Calu3 (cell line): ENCODE results near the gene DNER. TPM values are rescaled to one million over a fixed set of nuclear protein-coding genes. Genes with fewer than 3 reads are reported as not detected.
"Not testable (repeated sequence)": the region's sequence is repeated elsewhere in the genome, so short reads cannot be mapped to it uniquely, and the experiment has no call there.

Source experiments
- BruUV-seq: library from RNA; stranded (reverse); fragments of 400-500 nt; replicated peaks from 2 replicates; lab custom pipeline; 2021; lab: Mats Ljungman, UMichigan
- CTCF ChIA-PET: fragments of 300-600 bp; sonication (Branson Sonifier 250); formaldehyde crosslinking; loops from one replicate; lab custom pipeline; 2022; ENCODE audit warnings: antibody characterized with exemption; lab: Charles Lee
- DNase-seq: peaks from one replicate; pipeline ENCODE4 v3.0.0; 2022
- H3K27ac Mint-ChIP-seq: one replicate; pipeline ENCODE4 v1.8.0; 2022; ENCODE audit warnings: mixed read lengths; ENCODE audit not compliant: unreplicated experiment
- H3K27me3 Mint-ChIP-seq: one replicate; pipeline ENCODE4 v1.8.0; 2022; ENCODE audit warnings: mixed read lengths; ENCODE audit not compliant: unreplicated experiment
- H3K36me3 Mint-ChIP-seq: one replicate; pipeline ENCODE4 v1.8.0; 2022; ENCODE audit warnings: mild to moderate bottlenecking, moderate library complexity, mixed read lengths; ENCODE audit not compliant: insufficient read depth, unreplicated experiment
- H3K4me1 Mint-ChIP-seq: one replicate; pipeline ENCODE4 v1.8.0; 2022; ENCODE audit warnings: mild to moderate bottlenecking, low read depth, mixed read lengths; ENCODE audit not compliant: unreplicated experiment
- H3K4me3 Mint-ChIP-seq: one replicate; pipeline ENCODE4 v1.8.0; 2022; ENCODE audit warnings: mild to moderate bottlenecking, low read depth, moderate library complexity, mixed read lengths; ENCODE audit not compliant: unreplicated experiment
- H3K9me3 Mint-ChIP-seq: one replicate; pipeline ENCODE4 v1.8.0; 2022; ENCODE audit warnings: low read depth, mixed read lengths; ENCODE audit not compliant: unreplicated experiment
- CTCF ChIP-seq: fragments of 200-600 bp; IDR thresholded peaks from one replicate; pipeline ENCODE4 v1.8.0; 2022; ENCODE audit warnings: antibody characterized with exemption; ENCODE audit not compliant: unreplicated experiment
- intact Hi-C: fragments of 100-400 bp; cut with micrococcal nuclease; formaldehyde crosslinking; loops from one replicate; pipeline ENCODE4 v1.10.0; 2022; ENCODE audit not compliant: unreplicated experiment
- total RNA-seq: library from RNA; stranded (reverse); gene quantifications from 2 replicates; pipeline ENCODE4 v1.2.3, GENCODE V29; 2022

Gene DNER
- total RNA-seq, 1 experiment from 2014 or later = 1.1 TPM

GRCh38 chr2:229620759-229621158, 93.6 kb downstream of the DNER start:
- H3K4me3 Mint-ChIP-seq = no peak overlapping the region
- intact Hi-C loops = no loop called here
- H3K36me3 Mint-ChIP-seq = no peaks in the 10 kb centered on the region
- no peaks in the 10 kb centered on the region for H3K4me1 Mint-ChIP-seq
- no TSS peak for BruUV-seq
- peaks cover 4% of the 10 kb centered on the region for H3K9me3 Mint-ChIP-seq
- H3K27ac Mint-ChIP-seq = no peak overlapping the region
- DNase-seq = no peak
- H3K27me3 Mint-ChIP-seq = no peaks in the 10 kb centered on the region
- CTCF ChIA-PET = no interaction called here
- no peak for TF ChIP-seq CTCF

- no peak overlapping the region for H3K27ac Mint-ChIP-seq
- TF ChIP-seq CTCF = no peak
- H3K9me3 Mint-ChIP-seq = peaks cover 4% of the 10 kb centered on the region
- BruUV-seq = no TSS peak
- CTCF ChIA-PET = no interaction called here
- no peaks in the 10 kb centered on the region for H3K36me3 Mint-ChIP-seq
- intact Hi-C loops = no loop called here
- no peak overlapping the region for H3K4me3 Mint-ChIP-seq
- DNase-seq = no peak
- no peaks in the 10 kb centered on the region for H3K4me1 Mint-ChIP-seq
- no peaks in the 10 kb centered on the region for H3K27me3 Mint-ChIP-seq
These were observed 94.1 kb downstream of the DNER start for GRCh38 chr2:229620289-229620688.

GRCh38 chr2:229616433-229616832, 97.9 kb downstream of the DNER start:
- no peaks in the 10 kb centered on the region for H3K27me3 Mint-ChIP-seq
- DNase-seq = no peak
- H3K9me3 Mint-ChIP-seq = no peaks in the 10 kb centered on the region
- H3K36me3 Mint-ChIP-seq = no peaks in the 10 kb centered on the region
- no peak overlapping the region for H3K27ac Mint-ChIP-seq
- TF ChIP-seq CTCF = no peak
- no TSS peak for BruUV-seq
- CTCF ChIA-PET = no interaction called here
- H3K4me1 Mint-ChIP-seq = no peaks in the 10 kb centered on the region
- intact Hi-C loops = no loop called here
- H3K4me3 Mint-ChIP-seq = no peak overlapping the region

GRCh38 chr2:229614021-229614420, 100.3 kb downstream of the DNER start:
- CTCF ChIA-PET, H3K4me1 Mint-ChIP-seq: not testable (repeated sequence)

GRCh38 chr2:229612384-229612971, 101.9 kb downstream of the DNER start:
- CTCF ChIA-PET = no interaction called here
- BruUV-seq = no TSS peak
- Mint-ChIP-seq H3K4me3 (no peak overlapping the region), H3K9me3 (no peaks in the 10 kb centered on the region), H3K36me3 (no peaks in the 10 kb centered on the region), H3K27me3 (no peaks in the 10 kb centered on the region), H3K27ac (no peak overlapping the region), H3K4me1 (no peaks in the 10 kb centered on the region)
- no peak for TF ChIP-seq CTCF
- intact Hi-C loops = no loop called here
- no peak for DNase-seq

More at GRCh38 chr2:229614021-229614420, 100.3 kb downstream of the DNER start:
- H3K9me3 Mint-ChIP-seq, BruUV-seq, H3K36me3 Mint-ChIP-seq, intact Hi-C loops, H3K27me3 Mint-ChIP-seq, DNase-seq, H3K27ac Mint-ChIP-seq, H3K4me3 Mint-ChIP-seq: not testable (repeated sequence)
